Neural progenitor cell (in vitro differentiated cells): Measurements from ENCODE around the gene PHLPP1. TPM values are rescaled to one million over a fixed set of nuclear protein-coding genes. Genes with fewer than 3 reads are reported as not detected.

ENCODE experiments used
- DNase-seq: peaks from one replicate; pipeline ENCODE4 v3.0.0-alpha.2; 2016; ENCODE audit warnings: low spot score
- H2AFZ ChIP-seq: fragments of 200-600 bp; sonication (generic); replicated peaks from 2 replicates; pipeline ENCODE4 v1.6.1; 2016; ENCODE audit warnings: antibody characterized with exemption
- H3F3A ChIP-seq: fragments of 200-600 bp; sonication (generic); 2 replicates; pipeline ENCODE4 v1.6.1; 2016; ENCODE audit warnings: antibody characterized with exemption, low read depth
- H3K27ac ChIP-seq: fragments of 200-600 bp; sonication (generic); 2 replicates; pipeline ENCODE4 v1.5.1; 2016; ENCODE audit warnings: mild to moderate bottlenecking
- H3K27me3 ChIP-seq: fragments of 200-600 bp; sonication (generic); 2 replicates; pipeline ENCODE4 v1.6.1; 2016; ENCODE audit warnings: mild to moderate bottlenecking, moderate library complexity
- H3K36me3 ChIP-seq: fragments of 200-600 bp; sonication (generic); 2 replicates; pipeline ENCODE4 v1.5.1; 2016
- H3K4me1 ChIP-seq: fragments of 200-600 bp; sonication (generic); 2 replicates; pipeline ENCODE4 v1.6.1; 2016; ENCODE audit warnings: mixed run types
- H3K4me2 ChIP-seq: fragments of 200-600 bp; sonication (generic); 2 replicates; pipeline ENCODE4 v1.6.1; 2016
- H3K4me3 ChIP-seq: fragments of 200-600 bp; sonication (generic); 2 replicates; pipeline ENCODE4 v1.5.1; 2016
- H3K79me2 ChIP-seq: fragments of 200-600 bp; sonication (generic); 2 replicates; pipeline ENCODE4 v1.6.1; 2016; ENCODE audit warnings: low read depth
- H3K9ac ChIP-seq: fragments of 200-600 bp; sonication (generic); 2 replicates; pipeline ENCODE4 v1.6.1; 2016
- H3K9me3 ChIP-seq: fragments of 200-600 bp; sonication (generic); 2 replicates; pipeline ENCODE4 v1.5.1; 2016; ENCODE audit warnings: low read depth
- H4K20me1 ChIP-seq: fragments of 200-600 bp; sonication (generic); 2 replicates; pipeline ENCODE4 v1.6.1; 2016; ENCODE audit warnings: low read depth
- H3K27ac Mint-ChIP-seq: 3 replicates; pipeline ENCODE4 v1.8.0; 2021; ENCODE audit warnings: mixed read lengths
- H3K27me3 Mint-ChIP-seq: 2 replicates; pipeline ENCODE4 v1.8.0; 2022; ENCODE audit warnings: low read depth, mild to moderate bottlenecking, inconsistent platforms, moderate library complexity, mixed read lengths; ENCODE audit not compliant: insufficient read depth
- H3K36me3 Mint-ChIP-seq: 3 replicates; pipeline ENCODE4 v1.8.0; 2021; ENCODE audit warnings: mixed read lengths
- H3K4me1 Mint-ChIP-seq: 3 replicates; pipeline ENCODE4 v1.8.0; 2021; ENCODE audit warnings: mixed read lengths
- H3K4me3 Mint-ChIP-seq: 3 replicates; pipeline ENCODE4 v1.8.0; 2021; ENCODE audit warnings: mild to moderate bottlenecking, moderate library complexity, mixed read lengths
- H3K9me3 Mint-ChIP-seq: 3 replicates; pipeline ENCODE4 v1.8.0; 2020; ENCODE audit warnings: mixed read lengths
- EZH2 ChIP-seq: fragments of 200-600 bp; sonication (generic); IDR thresholded peaks from 2 replicates; pipeline ENCODE4 v1.6.1; 2017; ENCODE audit warnings: antibody characterized with exemption, mild to moderate bottlenecking, moderate library complexity
- EZH2phosphoT487 ChIP-seq: fragments of 200-600 bp; sonication (generic); IDR thresholded peaks from 2 replicates; pipeline ENCODE4 v1.6.1; 2017; ENCODE audit warnings: antibody characterized with exemption
- total RNA-seq: library from RNA; depleted of rRNA; stranded (reverse); fragments of >200 nt; gene quantifications from 2 replicates; pipeline ENCODE4 v1.2.3, GENCODE V29; 2015; ENCODE audit warnings: low replicate concordance
- TF ChIP-seq, protein P1 (sequence below): fragments of 200-600 bp; sonication (generic); IDR thresholded peaks from 2 replicates; pipeline ENCODE4 v1.5.1; 2017; ENCODE audit warnings: antibody characterized with exemption, mild to moderate bottlenecking

PHLPP1 gene
- total RNA-seq, 1 donor from 2014 or later, result 20.8 TPM

DNA sequence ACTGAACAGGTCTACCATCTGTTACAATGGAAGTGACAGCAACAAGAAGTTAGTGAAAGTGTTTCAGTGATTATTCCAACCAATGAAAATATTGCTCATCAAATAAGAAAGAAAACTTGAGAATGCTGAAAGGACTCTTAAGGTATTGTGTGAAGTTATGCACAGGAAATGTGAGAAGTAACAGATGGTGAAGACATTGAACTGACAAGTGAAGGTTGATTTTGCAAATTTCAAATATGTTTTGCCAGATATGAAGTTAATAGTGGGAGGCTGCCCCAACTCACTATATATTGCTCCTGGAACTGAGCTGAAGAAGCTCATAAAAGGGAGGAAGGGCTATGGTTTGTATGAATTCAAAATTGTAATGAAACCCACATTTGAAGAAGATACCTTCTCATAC lies 97.5 kb downstream of the PHLPP1 start:
- Histone ChIP-seq H3K79me2 (peaks cover 90% of the 10 kb centered on the region), H3K27me3 (no peaks in the 10 kb centered on the region), H3K4me1 (peaks cover 51% of the 10 kb centered on the region), H2AFZ (no peak overlapping the region), H3K36me3 (no peaks in the 10 kb centered on the region), H3K9me3 (no peaks in the 10 kb centered on the region), H3K4me2 (no peak overlapping the region), H3K9ac (no peak overlapping the region), H3K27ac (no peak overlapping the region), H3F3A (peaks cover 18% of the 10 kb centered on the region), H4K20me1 (peaks cover 11% of the 10 kb centered on the region), H3K4me3 (no peak overlapping the region)
- no peaks in the 10 kb centered on the region for H3K27me3 Mint-ChIP-seq
- H3K9me3 Mint-ChIP-seq, result peaks cover 6% of the 10 kb centered on the region
- H3K36me3 Mint-ChIP-seq, result peaks cover 7% of the 10 kb centered on the region
- H3K4me3 Mint-ChIP-seq, result no peak overlapping the region
- no peak overlapping the region for H3K27ac Mint-ChIP-seq
- no peak for TF ChIP-seq EZH2
- no peak for TF ChIP-seq EZH2phosphoT487
- H3K4me1 Mint-ChIP-seq, result peaks cover 50% of the 10 kb centered on the region
- DNase-seq, result no peak

DNA sequence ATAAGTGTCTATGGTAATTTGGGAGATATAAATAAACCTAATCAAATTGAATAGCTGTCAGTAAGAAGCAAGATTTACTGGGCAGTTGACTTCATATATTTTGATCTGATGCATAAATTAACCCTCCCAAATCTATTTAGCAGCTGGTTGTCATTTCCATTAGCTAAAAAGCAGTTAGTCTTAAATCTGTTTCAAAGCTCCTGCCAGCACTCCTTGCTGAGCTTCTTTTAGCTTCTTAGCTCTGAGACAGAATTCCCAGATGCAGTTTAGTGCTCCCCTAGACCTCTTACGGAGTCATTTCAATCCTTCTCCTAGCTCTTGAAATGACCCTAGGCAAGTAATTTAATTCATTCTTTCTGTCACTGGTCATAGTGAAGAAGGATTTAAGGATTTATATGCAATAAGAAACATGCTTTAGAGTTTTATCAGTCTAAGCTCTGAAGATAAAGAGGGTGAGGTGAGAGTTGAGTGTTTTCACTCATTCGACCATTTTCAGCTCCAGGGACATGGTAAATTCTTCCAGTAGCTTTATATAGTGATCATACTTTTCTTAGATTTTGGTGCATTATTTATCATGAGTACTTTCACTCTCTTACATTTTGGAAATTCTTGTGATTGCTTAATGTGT lies 98.9 kb downstream of the PHLPP1 start:
- H3K4me1 Mint-ChIP-seq, result peaks cover 50% of the 10 kb centered on the region
- H3K4me3 ChIP-seq, result no peak overlapping the region
- TF ChIP-seq EZH2 (no peak), EZH2phosphoT487 (no peak)
- TF ChIP-seq, protein P1, sequence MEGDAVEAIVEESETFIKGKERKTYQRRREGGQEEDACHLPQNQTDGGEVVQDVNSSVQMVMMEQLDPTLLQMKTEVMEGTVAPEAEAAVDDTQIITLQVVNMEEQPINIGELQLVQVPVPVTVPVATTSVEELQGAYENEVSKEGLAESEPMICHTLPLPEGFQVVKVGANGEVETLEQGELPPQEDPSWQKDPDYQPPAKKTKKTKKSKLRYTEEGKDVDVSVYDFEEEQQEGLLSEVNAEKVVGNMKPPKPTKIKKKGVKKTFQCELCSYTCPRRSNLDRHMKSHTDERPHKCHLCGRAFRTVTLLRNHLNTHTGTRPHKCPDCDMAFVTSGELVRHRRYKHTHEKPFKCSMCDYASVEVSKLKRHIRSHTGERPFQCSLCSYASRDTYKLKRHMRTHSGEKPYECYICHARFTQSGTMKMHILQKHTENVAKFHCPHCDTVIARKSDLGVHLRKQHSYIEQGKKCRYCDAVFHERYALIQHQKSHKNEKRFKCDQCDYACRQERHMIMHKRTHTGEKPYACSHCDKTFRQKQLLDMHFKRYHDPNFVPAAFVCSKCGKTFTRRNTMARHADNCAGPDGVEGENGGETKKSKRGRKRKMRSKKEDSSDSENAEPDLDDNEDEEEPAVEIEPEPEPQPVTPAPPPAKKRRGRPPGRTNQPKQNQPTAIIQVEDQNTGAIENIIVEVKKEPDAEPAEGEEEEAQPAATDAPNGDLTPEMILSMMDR, result no peak
- H3K27ac ChIP-seq, result peak overlapping the region; percentile 87
- no peaks in the 10 kb centered on the region for H3K36me3 ChIP-seq
- H4K20me1 ChIP-seq, result peaks cover 11% of the 10 kb centered on the region
- no peaks in the 10 kb centered on the region for H3K9me3 ChIP-seq
- no peaks in the 10 kb centered on the region for H3K27me3 Mint-ChIP-seq
- peaks cover 4% of the 10 kb centered on the region for H3K9me3 Mint-ChIP-seq
- H3K27me3 ChIP-seq, result no peaks in the 10 kb centered on the region
- peaks cover 83% of the 10 kb centered on the region for H3K79me2 ChIP-seq
- peak; percentile 39 for DNase-seq
- peaks cover 18% of the 10 kb centered on the region for H3F3A ChIP-seq
- H3K4me1 ChIP-seq, result peaks cover 51% of the 10 kb centered on the region
- H2AFZ ChIP-seq, result no peak overlapping the region
- H3K9ac ChIP-seq, result no peak overlapping the region
- H3K36me3 Mint-ChIP-seq, result peaks cover 4% of the 10 kb centered on the region
- no peak overlapping the region for H3K4me3 Mint-ChIP-seq
- peak overlapping the region; percentile 88 for H3K27ac Mint-ChIP-seq
- H3K4me2 ChIP-seq, result peak overlapping the region; percentile 56

DNA sequence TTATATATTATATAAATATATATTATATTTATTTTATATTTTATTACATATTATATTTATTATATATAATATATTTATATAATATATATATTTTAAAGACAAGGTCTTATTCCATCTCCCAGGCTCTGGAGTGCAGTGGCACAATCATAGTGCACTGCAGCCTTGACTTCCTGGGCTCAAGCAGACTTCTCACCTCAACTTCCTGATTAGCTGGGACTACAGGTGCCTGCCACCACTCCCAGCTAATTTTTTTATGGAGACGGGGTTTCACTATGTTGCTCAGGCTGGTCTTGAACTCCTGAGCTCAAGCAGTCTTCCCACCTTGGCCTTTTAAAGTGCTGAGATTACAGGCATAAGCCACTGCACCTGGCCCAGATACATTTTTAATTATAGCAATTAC lies 110.0 kb downstream of the PHLPP1 start:
- no peak overlapping the region for H2AFZ ChIP-seq
- H3K4me1 ChIP-seq, result peaks cover 12% of the 10 kb centered on the region
- H3K79me2 ChIP-seq, result peaks cover 77% of the 10 kb centered on the region
- Mint-ChIP-seq H3K9me3 (peaks cover 9% of the 10 kb centered on the region), H3K36me3 (peaks cover 5% of the 10 kb centered on the region), H3K4me1 (peaks cover 16% of the 10 kb centered on the region), H3K27ac (no peak overlapping the region), H3K4me3 (no peak overlapping the region), H3K27me3 (no peaks in the 10 kb centered on the region)
- H3K9ac ChIP-seq, result no peak overlapping the region
- no peak overlapping the region for H3K27ac ChIP-seq
- no peaks in the 10 kb centered on the region for H3K36me3 ChIP-seq
- H3K4me3 ChIP-seq, result no peak overlapping the region
- no peaks in the 10 kb centered on the region for H3K27me3 ChIP-seq
- peaks cover 18% of the 10 kb centered on the region for H4K20me1 ChIP-seq
- no peak for DNase-seq
- TF ChIP-seq, protein P1, result no peak
- no peak for TF ChIP-seq EZH2
- no peak for TF ChIP-seq EZH2phosphoT487
- H3F3A ChIP-seq, result no peaks in the 10 kb centered on the region
- H3K4me2 ChIP-seq, result no peak overlapping the region
- no peaks in the 10 kb centered on the region for H3K9me3 ChIP-seq

DNA sequence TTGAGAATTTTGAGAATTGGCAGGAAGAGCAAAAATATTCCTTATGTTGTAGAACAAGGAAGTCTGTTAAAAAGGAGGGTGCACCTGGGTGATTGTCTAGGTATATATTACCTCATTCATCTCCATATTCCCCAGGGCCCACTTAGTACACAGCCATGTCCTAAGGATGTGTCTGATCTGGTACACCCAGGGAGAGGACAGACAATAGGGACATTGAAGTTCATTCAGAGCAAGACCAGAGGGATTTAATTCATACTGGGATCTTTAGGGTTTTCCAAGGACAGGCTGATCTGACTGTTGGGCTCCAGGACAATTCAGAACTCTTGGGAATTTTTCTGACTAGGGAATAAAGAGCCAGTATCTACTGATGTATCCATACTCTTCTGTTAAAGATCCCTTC lies 112.1 kb downstream of the PHLPP1 start:
- Histone ChIP-seq H3K36me3 (no peaks in the 10 kb centered on the region), H2AFZ (no peak overlapping the region), H3K9ac (no peak overlapping the region), H3K4me1 (peaks cover 13% of the 10 kb centered on the region), H3K9me3 (no peaks in the 10 kb centered on the region), H3F3A (no peaks in the 10 kb centered on the region), H3K4me3 (no peak overlapping the region), H3K79me2 (peaks cover 76% of the 10 kb centered on the region), H3K27ac (no peak overlapping the region), H3K4me2 (no peak overlapping the region), H3K27me3 (no peaks in the 10 kb centered on the region), H4K20me1 (peaks cover 18% of the 10 kb centered on the region)
- Mint-ChIP-seq H3K9me3 (peaks cover 6% of the 10 kb centered on the region), H3K36me3 (peaks cover 15% of the 10 kb centered on the region), H3K27me3 (no peaks in the 10 kb centered on the region), H3K4me3 (no peak overlapping the region), H3K27ac (no peak overlapping the region), H3K4me1 (peaks cover 23% of the 10 kb centered on the region)
- DNase-seq, result no peak
- TF ChIP-seq EZH2phosphoT487 (no peak), EZH2 (no peak)
- TF ChIP-seq, protein P1, result no peak
